Endothelial cell (in vitro differentiated cells): ENCODE results near the gene GATD1. TPM values are rescaled to one million over a fixed set of nuclear protein-coding genes. Genes with fewer than 3 reads are reported as not detected.
"Not testable (repeated sequence)": the region's sequence is repeated elsewhere in the genome, so short reads cannot be mapped to it uniquely, and the experiment has no call there.

ENCODE experiments used
- DNase-seq: peaks from one replicate; pipeline ENCODE4 v3.0.0; 2021; ENCODE audit warnings: low spot score
- H3K27ac Mint-ChIP-seq: one replicate; pipeline ENCODE4 v1.8.0; 2021; ENCODE audit warnings: mixed read lengths, inconsistent platforms; ENCODE audit not compliant: unreplicated experiment
- H3K27me3 Mint-ChIP-seq: one replicate; pipeline ENCODE4 v1.8.0; 2021; ENCODE audit warnings: mild to moderate bottlenecking, moderate library complexity, mixed read lengths, inconsistent platforms; ENCODE audit not compliant: unreplicated experiment
- H3K36me3 Mint-ChIP-seq: one replicate; pipeline ENCODE4 v1.8.0; 2021; ENCODE audit warnings: mild to moderate bottlenecking, low read depth, mixed read lengths, inconsistent platforms; ENCODE audit not compliant: unreplicated experiment
- H3K4me1 Mint-ChIP-seq: one replicate; pipeline ENCODE4 v1.8.0; 2021; ENCODE audit warnings: mild to moderate bottlenecking, mixed read lengths, inconsistent platforms; ENCODE audit not compliant: unreplicated experiment
- H3K4me3 Mint-ChIP-seq: one replicate; pipeline ENCODE4 v1.8.0; 2021; ENCODE audit warnings: mild to moderate bottlenecking, mixed read lengths, inconsistent platforms; ENCODE audit not compliant: unreplicated experiment
- H3K9me3 Mint-ChIP-seq: one replicate; pipeline ENCODE4 v1.8.0; 2021; ENCODE audit warnings: mixed read lengths, inconsistent platforms; ENCODE audit not compliant: unreplicated experiment
- CTCF ChIP-seq: fragments of 200-600 bp; sonication (generic); IDR thresholded peaks from one replicate; pipeline ENCODE4 v1.5.0; 2021; ENCODE audit warnings: antibody characterized with exemption; ENCODE audit not compliant: unreplicated experiment
- total RNA-seq: library from RNA; stranded (reverse); fragmentation: NEBNext Ultra II Directional; extraction: Animal tissue kit (Norgen Biotek cat#: 25700); gene quantifications from one replicate; pipeline ENCODE4 v1.2.1, GENCODE V29; 2021; ENCODE audit not compliant: unreplicated experiment

The GATD1 gene
- total RNA-seq, 1 donor from 2014 or later, result 36.5 TPM

GRCh38 chr11:745428-745827, 31.9 kb downstream of the GATD1 start:
- Mint-ChIP-seq H3K4me3 (no peak overlapping the region), H3K27ac (no peak overlapping the region), H3K36me3 (no peaks in the 10 kb centered on the region), H3K4me1 (peaks cover 5% of the 10 kb centered on the region), H3K27me3 (peaks cover 4% of the 10 kb centered on the region), H3K9me3 (no peaks in the 10 kb centered on the region)
- TF ChIP-seq CTCF, result no peak
- no peak for DNase-seq

- peaks cover 2% of the 10 kb centered on the region for H3K27me3 Mint-ChIP-seq
- H3K36me3 Mint-ChIP-seq, result no peaks in the 10 kb centered on the region
- no peak for DNase-seq
- no peaks in the 10 kb centered on the region for H3K4me1 Mint-ChIP-seq
- TF ChIP-seq CTCF, result no peak
- no peaks in the 10 kb centered on the region for H3K9me3 Mint-ChIP-seq
- no peak overlapping the region for H3K27ac Mint-ChIP-seq
- no peak overlapping the region for H3K4me3 Mint-ChIP-seq
Measured at GRCh38 chr11:742571-743201, 34.6 kb downstream of the GATD1 start.

GRCh38 chr11:742156-742546, 35.1 kb downstream of the GATD1 start:
- DNase-seq, result no peak
- H3K9me3 Mint-ChIP-seq, result no peaks in the 10 kb centered on the region
- no peak overlapping the region for H3K4me3 Mint-ChIP-seq
- H3K27me3 Mint-ChIP-seq, result peaks cover 3% of the 10 kb centered on the region
- H3K4me1 Mint-ChIP-seq, result no peaks in the 10 kb centered on the region
- no peak for TF ChIP-seq CTCF
- no peak overlapping the region for H3K27ac Mint-ChIP-seq
- no peaks in the 10 kb centered on the region for H3K36me3 Mint-ChIP-seq

- H3K9me3 Mint-ChIP-seq, H3K36me3 Mint-ChIP-seq, H3K4me1 Mint-ChIP-seq, DNase-seq, H3K27ac Mint-ChIP-seq, H3K4me3 Mint-ChIP-seq, H3K27me3 Mint-ChIP-seq: not testable (repeated sequence)
Measured at GRCh38 chr11:737899-738298, 39.4 kb downstream of the GATD1 start.

- no peak overlapping the region for H3K27ac Mint-ChIP-seq
Measured at GRCh38 chr11:737366-737765, 39.9 kb downstream of the GATD1 start.

GRCh38 chr11:734541-734940, 42.7 kb downstream of the GATD1 start:
- H3K36me3 Mint-ChIP-seq, H3K27me3 Mint-ChIP-seq, H3K27ac Mint-ChIP-seq, H3K4me3 Mint-ChIP-seq, H3K4me1 Mint-ChIP-seq, DNase-seq, H3K9me3 Mint-ChIP-seq: not testable (repeated sequence)

More at GRCh38 chr11:737366-737765, 39.9 kb downstream of the GATD1 start:
- no peak for DNase-seq
- no peaks in the 10 kb centered on the region for H3K36me3 Mint-ChIP-seq
- no peak for TF ChIP-seq CTCF
- no peaks in the 10 kb centered on the region for H3K9me3 Mint-ChIP-seq
- peaks cover 7% of the 10 kb centered on the region for H3K27me3 Mint-ChIP-seq
- no peak overlapping the region for H3K4me3 Mint-ChIP-seq
- peaks cover 3% of the 10 kb centered on the region for H3K4me1 Mint-ChIP-seq
